ENCODE measurements around the gene TNFSF13. TPM values are rescaled to one million over a fixed set of nuclear protein-coding genes. Genes with fewer than 3 reads are reported as not detected.
A peak's percentile ranks its signal among the peaks of the same experiment; 100 is the strongest.

Gene TNFSF13
- total and polyA plus RNA-seq, 2 of the 8 experiments (the other 6 are each of a cell fraction or from before 2014, with no cell fraction given), result 2.1 to 2.6 TPM

DNA sequence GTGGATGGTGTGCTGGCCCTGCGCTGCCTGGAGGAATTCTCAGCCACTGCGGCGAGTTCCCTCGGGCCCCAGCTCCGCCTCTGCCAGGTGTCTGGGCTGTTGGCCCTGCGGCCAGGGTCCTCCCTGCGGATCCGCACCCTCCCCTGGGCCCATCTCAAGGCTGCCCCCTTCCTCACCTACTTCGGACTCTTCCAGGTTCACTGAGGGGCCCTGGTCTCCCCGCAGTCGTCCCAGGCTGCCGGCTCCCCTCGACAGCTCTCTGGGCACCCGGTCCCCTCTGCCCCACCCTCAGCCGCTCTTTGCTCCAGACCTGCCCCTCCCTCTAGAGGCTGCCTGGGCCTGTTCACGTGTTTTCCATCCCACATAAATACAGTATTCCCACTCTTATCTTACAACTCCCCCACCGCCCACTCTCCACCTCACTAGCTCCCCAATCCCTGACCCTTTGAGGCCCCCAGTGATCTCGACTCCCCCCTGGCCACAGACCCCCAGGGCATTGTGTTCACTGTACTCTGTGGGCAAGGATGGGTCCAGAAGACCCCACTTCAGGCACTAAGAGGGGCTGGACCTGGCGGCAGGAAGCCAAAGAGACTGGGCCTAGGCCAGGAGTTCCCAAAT, 1.3 kb upstream of the TNFSF13 start:
- 0 out of 2 replicates have a peak overlapping the region, but pooled peaks have one; percentile 13 for H2BK20ac ChIP-seq (ENCODE audit: low read length)
- H3K18ac ChIP-seq (ENCODE audit: extremely low read depth, low read length), result peak overlapping the region; percentile 32; the same call in 1 of the 2 replicates
- ChIA-PET CTCF (ENCODE audit: partially characterized antibody) (interaction anchor here (0.6 to 12.7 kb wide), 14 partner anchors 9 to 338 kb away, joined by 3 to 251 read pairs (median 4); partner anchors contain the start of genes SLC2A4, SOX15, TP53 and WRAP53), POLR2A (ENCODE audit: partially characterized antibody) (interaction anchor here (0.7 to 37.5 kb wide), 20 partner anchors 8 to 294 kb away, joined by 3 to 1144 read pairs (median 4); partner anchors contain the start of genes ACAP1, CD68, MPDU1 and POLR2A)
- H3K4ac ChIP-seq (replicated peaks; ENCODE audit: insufficient read length, low read depth, low read length), result peak overlapping the region; percentile 66
- no peaks in the 10 kb centered on the region; the same call in 1 of the 2 replicates for H3K79me1 ChIP-seq (ENCODE audit: low read depth, low read length)
- H3K36me3 ChIP-seq (ENCODE audit: control insufficient read depth in 2 of 4, insufficient read depth in 4 of 4, low read length in 3 of 4), result no peaks in the 10 kb centered on the region
- H2AFZ ChIP-seq (ENCODE audit: low read length), result no peak overlapping the region
- peaks cover 11 to 37% (median 23%) of the 10 kb centered on the region in 4 experiments for H3K4me1 ChIP-seq (replicated peaks in 1 of 4; ENCODE audit: control insufficient read depth in 3 of 4, insufficient read depth in 4 of 4, low read length in 3 of 4)
- peaks cover 0 to 3% of the 10 kb centered on the region in 2 experiments; a peak in 2 of 4 replicates for H3K79me2 ChIP-seq (ENCODE audit: control insufficient read depth in 1 of 2, insufficient read depth in 2 of 2, low read length in 2 of 2)
- peaks cover 0 to 3% of the 10 kb centered on the region in 2 experiments for H4K20me1 ChIP-seq (replicated peaks in 1 of 2; ENCODE audit: control insufficient read depth in 1 of 2, insufficient read depth in 2 of 2, low read length in 2 of 2)
- no peak overlapping the region for H3K14ac ChIP-seq (ENCODE audit: insufficient read length)
- FAIRE-seq (no peak), DNase-seq (ENCODE audit: low read depth in 1 of 2, low spot score in 2 of 2) (no peak)
- H2BK5ac ChIP-seq (ENCODE audit: low read depth, low read length), result peak overlapping the region; percentile 39; the same call in 1 of the 2 replicates
- peak overlapping the region; percentile 34 to 61 for H3K4me2 ChIP-seq (ENCODE audit: insufficient read depth in 1 of 2, low read depth in 2 of 2, low read length in 2 of 2)
- no peak overlapping the region; the same call in 1 of the 2 replicates for H2AK5ac ChIP-seq (ENCODE audit: low read depth, low read length)
- H3K56ac ChIP-seq (replicated peaks; ENCODE audit: insufficient read length, low read depth, low read length), result no peak overlapping the region
- H3K27me3 ChIP-seq (replicated peaks in 1 of 4; ENCODE audit: control insufficient read depth in 3 of 4, extremely low read depth in 1 of 4, insufficient read depth in 3 of 4, low read length in 3 of 4), result no peaks in the 10 kb centered on the region
- peak overlapping the region; percentile 61; the same call in 1 of the 2 replicates for H2BK15ac ChIP-seq (ENCODE audit: low read length)
- no peak overlapping the region for H4K91ac ChIP-seq (replicated peaks; ENCODE audit: insufficient read length, low read length)
- peak overlapping the region; percentile 55 for H4K5ac ChIP-seq (ENCODE audit: insufficient read length, low read depth, low read length)
- peak overlapping the region in 1 of 4 experiments; percentile 34; a peak in 1 of 8 replicates for H3K4me3 ChIP-seq (ENCODE audit: extremely low read depth in 1 of 4, insufficient read depth in 2 of 4, low read depth in 3 of 4, low read length in 4 of 4)
- WGBS, 2 experiments (ENCODE audit: extremely low coverage in 1 of 2, insufficient coverage in 1 of 2, insufficient read length in 1 of 2, insufficient replicate concordance in 2 of 2, low coverage in 1 of 2, low lambda C conversion rate in 2 of 2, missing lambda C conversion rate in 1 of 2), result 57 to 100% methylated on average over 1 to 14 of the region's 19 CpGs
- TF ChIP-seq, protein P1, sequence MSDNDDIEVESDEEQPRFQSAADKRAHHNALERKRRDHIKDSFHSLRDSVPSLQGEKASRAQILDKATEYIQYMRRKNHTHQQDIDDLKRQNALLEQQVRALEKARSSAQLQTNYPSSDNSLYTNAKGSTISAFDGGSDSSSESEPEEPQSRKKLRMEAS (IDR thresholded peaks at IDR 0.05), result peak; percentile 2; the same call in 1 of the 2 replicates
- TF ChIP-seq EZH2 (IDR thresholded peaks at IDR 0.05; ENCODE audit: low read depth, low read length, severe bottlenecking), result no peak
- no peak for TF ChIP-seq BCL11A (IDR thresholded peaks at IDR 0.05; ENCODE audit: low read depth in 2 of 2, low read length in 2 of 2)
- no peak for TF ChIP-seq TCF12 (IDR thresholded peaks at IDR 0.05; ENCODE audit: low read depth, low read length)
- H3K23ac ChIP-seq (ENCODE audit: insufficient read length), result no peak overlapping the region
- H3K9me3 ChIP-seq (ENCODE audit: insufficient read depth in 2 of 2, low read depth in 1 of 2, low read length in 1 of 2), result no peaks in the 10 kb centered on the region
- no peak overlapping the region for H3K27ac ChIP-seq (ENCODE audit: low read depth, low read length)
- H2BK12ac ChIP-seq (ENCODE audit: low read depth, low read length), result peak overlapping the region; percentile 43; the same call in 1 of the 2 replicates
- peaks cover 2% of the 10 kb centered on the region; the same call in 1 of the 2 replicates for H3K23me2 ChIP-seq (ENCODE audit: low read depth, low read length)
- peak overlapping the region; percentile 46; the same call in 1 of the 2 replicates for H4K8ac ChIP-seq (ENCODE audit: extremely low read depth, insufficient read depth, low read length)
- H3K9ac ChIP-seq (replicated peaks in 1 of 4; ENCODE audit: extremely low read depth in 1 of 4, low read depth in 3 of 4, low read length in 3 of 4), result no peak overlapping the region
- H2BK120ac ChIP-seq (replicated peaks; ENCODE audit: low read depth, low read length), result no peak overlapping the region

All from H1 (cell line).